ENCODE data around the gene BAHD1.
"Not testable (repeated sequence)": the region's sequence is repeated elsewhere in the genome, so short reads cannot be mapped to it uniquely, and the experiment has no call there.

BAHD1 gene

GRCh38 chr15:40446144-40446543 lies 5.4 kb downstream of the BAHD1 start:
- no peak for DNase-seq

- no peak for DNase-seq
Observed at GRCh38 chr15:40448354-40448753, 7.6 kb downstream of the BAHD1 start.

- no peak for DNase-seq
Observed at GRCh38 chr15:40449275-40449674, 8.5 kb downstream of the BAHD1 start.

- DNase-seq = no peak
Observed at GRCh38 chr15:40450047-40450446, 9.3 kb downstream of the BAHD1 start.

- no peak for DNase-seq
Observed at GRCh38 chr15:40451527-40452158, 10.9 kb downstream of the BAHD1 start.

GRCh38 chr15:40452296-40453090 lies 11.7 kb downstream of the BAHD1 start:
- DNase-seq = no peak

- DNase-seq = not testable (repeated sequence)
Observed at GRCh38 chr15:40453941-40454340, 13.2 kb downstream of the BAHD1 start.

- no peak for DNase-seq
Observed at GRCh38 chr15:40454904-40455391, 14.2 kb downstream of the BAHD1 start.

- no peak for DNase-seq
Observed at GRCh38 chr15:40456299-40456712, 15.6 kb downstream of the BAHD1 start.

- DNase-seq = no peak
Observed at GRCh38 chr15:40456738-40457137, 16.0 kb downstream of the BAHD1 start.

GRCh38 chr15:40458495-40459371 lies 18.0 kb downstream of the BAHD1 start:
- no peak for DNase-seq

GRCh38 chr15:40459391-40460015 lies 18.8 kb downstream of the BAHD1 start:
- no peak for DNase-seq

- DNase-seq = no peak
Observed at GRCh38 chr15:40460404-40460803, 19.7 kb downstream of the BAHD1 start.

GRCh38 chr15:40461958-40462357 lies 21.2 kb downstream of the BAHD1 start:
- DNase-seq = no peak

- DNase-seq = no peak
Observed at GRCh38 chr15:40463279-40463678, 22.5 kb downstream of the BAHD1 start.

- DNase-seq = no peak
Observed at GRCh38 chr15:40463886-40464545, 23.3 kb downstream of the BAHD1 start.

- no peak for DNase-seq
Observed at GRCh38 chr15:40464595-40465185, 23.9 kb downstream of the BAHD1 start.

GRCh38 chr15:40465939-40466338 lies 25.2 kb downstream of the BAHD1 start:
- DNase-seq = no peak

GRCh38 chr15:40466426-40467260 lies 25.9 kb downstream of the BAHD1 start:
- no peak for DNase-seq

- no peak for DNase-seq
Observed at GRCh38 chr15:40467261-40467615, 26.5 kb downstream of the BAHD1 start.

GRCh38 chr15:40468898-40469331 lies 28.2 kb downstream of the BAHD1 start:
- no peak for DNase-seq

All from DMS79 (cell line).